ENCODE measurements around the gene TAS2R16. TPM values are rescaled to one million over a fixed set of nuclear protein-coding genes. Genes with fewer than 3 reads are reported as not detected.

The TAS2R16 gene
- total RNA-seq, 1 experiment from 2014 or later: not detected

GRCh38 chr7:122988333-122988732, 7.2 kb downstream of the TAS2R16 start:
- Histone ChIP-seq H3K4me2 (ENCODE audit: low read length) (no peak overlapping the region), H3K27ac (ENCODE audit: low read length) (no peak overlapping the region), H2AFZ (ENCODE audit: low read length) (no peak overlapping the region), H3K4me1 (ENCODE audit: insufficient read depth, low read length) (no peaks in the 10 kb centered on the region), H3F3A (ENCODE audit: low read length, unreplicated experiment) (no peaks in the 10 kb centered on the region), H3K9me2 (replicated peaks; ENCODE audit: low read length) (no peaks in the 10 kb centered on the region), H3K27me3 (ENCODE audit: low read length) (no peaks in the 10 kb centered on the region), H3K4me3 (ENCODE audit: low read length) (no peak overlapping the region), H3K9ac (ENCODE audit: low read length) (no peak overlapping the region), H3K9me3 (ENCODE audit: low read length) (no peaks in the 10 kb centered on the region), H3K79me2 (ENCODE audit: low read length) (no peaks in the 10 kb centered on the region), H4K20me1 (ENCODE audit: low read length) (no peaks in the 10 kb centered on the region), H3K36me3 (ENCODE audit: low read depth, low read length) (no peaks in the 10 kb centered on the region)
- TF ChIP-seq EZH2 (IDR thresholded peaks at IDR 0.05; ENCODE audit: low read length, unreplicated experiment) (no peak), EZH2phosphoT487 (IDR thresholded peaks at IDR 0.05; ENCODE audit: borderline replicate concordance, low read length) (no peak)
- TF ChIP-seq, protein P1, sequence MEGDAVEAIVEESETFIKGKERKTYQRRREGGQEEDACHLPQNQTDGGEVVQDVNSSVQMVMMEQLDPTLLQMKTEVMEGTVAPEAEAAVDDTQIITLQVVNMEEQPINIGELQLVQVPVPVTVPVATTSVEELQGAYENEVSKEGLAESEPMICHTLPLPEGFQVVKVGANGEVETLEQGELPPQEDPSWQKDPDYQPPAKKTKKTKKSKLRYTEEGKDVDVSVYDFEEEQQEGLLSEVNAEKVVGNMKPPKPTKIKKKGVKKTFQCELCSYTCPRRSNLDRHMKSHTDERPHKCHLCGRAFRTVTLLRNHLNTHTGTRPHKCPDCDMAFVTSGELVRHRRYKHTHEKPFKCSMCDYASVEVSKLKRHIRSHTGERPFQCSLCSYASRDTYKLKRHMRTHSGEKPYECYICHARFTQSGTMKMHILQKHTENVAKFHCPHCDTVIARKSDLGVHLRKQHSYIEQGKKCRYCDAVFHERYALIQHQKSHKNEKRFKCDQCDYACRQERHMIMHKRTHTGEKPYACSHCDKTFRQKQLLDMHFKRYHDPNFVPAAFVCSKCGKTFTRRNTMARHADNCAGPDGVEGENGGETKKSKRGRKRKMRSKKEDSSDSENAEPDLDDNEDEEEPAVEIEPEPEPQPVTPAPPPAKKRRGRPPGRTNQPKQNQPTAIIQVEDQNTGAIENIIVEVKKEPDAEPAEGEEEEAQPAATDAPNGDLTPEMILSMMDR (conservative IDR thresholded peaks at IDR 0.05; ENCODE audit: low read depth, low read length): no peak
- POLR2A ChIA-PET (ENCODE audit: unreplicated experiment): no interaction called here
- CTCF ChIA-PET: no interaction called here
- intact Hi-C loops (cut with micrococcal nuclease): no loop called here
- ATAC-seq: no peak
- BruUV-seq (replicated peaks): no TSS peak
- DNase-seq: no peak

- no peak overlapping the region for H3K9ac ChIP-seq (ENCODE audit: low read length)
- no peak for ATAC-seq
- no peak for DNase-seq
- no peaks in the 10 kb centered on the region for H3K9me3 ChIP-seq (ENCODE audit: low read length)
- intact Hi-C loops (cut with micrococcal nuclease): no loop called here
- H3K4me1 ChIP-seq (ENCODE audit: insufficient read depth, low read length): no peaks in the 10 kb centered on the region
- TF ChIP-seq EZH2phosphoT487 (IDR thresholded peaks at IDR 0.05; ENCODE audit: borderline replicate concordance, low read length) (no peak), EZH2 (IDR thresholded peaks at IDR 0.05; ENCODE audit: low read length, unreplicated experiment) (no peak)
- TF ChIP-seq, protein P1 (conservative IDR thresholded peaks at IDR 0.05; ENCODE audit: low read depth, low read length): no peak
- no peak overlapping the region for H3K4me3 ChIP-seq (ENCODE audit: low read length)
- H3F3A ChIP-seq (ENCODE audit: low read length, unreplicated experiment): no peaks in the 10 kb centered on the region
- no peak overlapping the region for H2AFZ ChIP-seq (ENCODE audit: low read length)
- no peaks in the 10 kb centered on the region for H4K20me1 ChIP-seq (ENCODE audit: low read length)
- ChIA-PET POLR2A (ENCODE audit: unreplicated experiment) (interaction anchor here (0.5 kb wide), 1 partner anchor 469 kb away, joined by 4 read pairs; no protein-coding TSS in a partner anchor), CTCF (no interaction called here)
- no peaks in the 10 kb centered on the region for H3K27me3 ChIP-seq (ENCODE audit: low read length)
- no peak overlapping the region for H3K4me2 ChIP-seq (ENCODE audit: low read length)
- H3K27ac ChIP-seq (ENCODE audit: low read length): no peak overlapping the region
- BruUV-seq (replicated peaks): no TSS peak
- H3K79me2 ChIP-seq (ENCODE audit: low read length): no peaks in the 10 kb centered on the region
- no peaks in the 10 kb centered on the region for H3K36me3 ChIP-seq (ENCODE audit: low read depth, low read length)
- H3K9me2 ChIP-seq (replicated peaks; ENCODE audit: low read length): no peaks in the 10 kb centered on the region
Observed at GRCh38 chr7:122987463-122987862, 8.0 kb downstream of the TAS2R16 start.

- H2AFZ ChIP-seq (ENCODE audit: low read length): no peak overlapping the region
- no peaks in the 10 kb centered on the region for H3K27me3 ChIP-seq (ENCODE audit: low read length)
- no peak overlapping the region for H3K9ac ChIP-seq (ENCODE audit: low read length)
- no peak overlapping the region for H3K27ac ChIP-seq (ENCODE audit: low read length)
- BruUV-seq (replicated peaks): no TSS peak
- no peaks in the 10 kb centered on the region for H3K36me3 ChIP-seq (ENCODE audit: low read depth, low read length)
- no peak for TF ChIP-seq EZH2phosphoT487 (IDR thresholded peaks at IDR 0.05; ENCODE audit: borderline replicate concordance, low read length)
- TF ChIP-seq EZH2 (IDR thresholded peaks at IDR 0.05; ENCODE audit: low read length, unreplicated experiment): no peak
- TF ChIP-seq, protein P1 (conservative IDR thresholded peaks at IDR 0.05; ENCODE audit: low read depth, low read length): no peak
- H3K79me2 ChIP-seq (ENCODE audit: low read length): no peaks in the 10 kb centered on the region
- ChIA-PET POLR2A (ENCODE audit: unreplicated experiment) (no interaction called here), CTCF (no interaction called here)
- no peaks in the 10 kb centered on the region for H3K4me1 ChIP-seq (ENCODE audit: insufficient read depth, low read length)
- H3K9me3 ChIP-seq (ENCODE audit: low read length): no peaks in the 10 kb centered on the region
- intact Hi-C loops (cut with micrococcal nuclease): no loop called here
- no peaks in the 10 kb centered on the region for H3K9me2 ChIP-seq (replicated peaks; ENCODE audit: low read length)
- no peaks in the 10 kb centered on the region for H4K20me1 ChIP-seq (ENCODE audit: low read length)
- no peak overlapping the region for H3K4me3 ChIP-seq (ENCODE audit: low read length)
- DNase-seq: no peak
- H3F3A ChIP-seq (ENCODE audit: low read length, unreplicated experiment): no peaks in the 10 kb centered on the region
- no peak for ATAC-seq
- H3K4me2 ChIP-seq (ENCODE audit: low read length): no peak overlapping the region
Observed at GRCh38 chr7:122984021-122984420, 11.5 kb downstream of the TAS2R16 start.

All from PC-3 (cell line).